Testis (tissue), 2 donors: Measurements from ENCODE around the gene ACACB.

Source experiments
- CTCF ChIP-seq, 3 experiments: fragments of 450-650 bp in 2 of 3; fragments of 200-600 bp in 1 of 3; sonication (generic) in 1 of 3; IDR thresholded peaks; one replicate each; pipeline ENCODE4 v1.5.1; 2016 to 2019; ENCODE audit warnings: antibody characterized with exemption in 3 of 3, mild to moderate bottlenecking in 2 of 3, moderate library complexity in 1 of 3
- POLR2A ChIP-seq: fragments of 450-650 bp; IDR thresholded peaks from one replicate; pipeline ENCODE4 v1.6.1; 2017; ENCODE audit warnings: antibody characterized with exemption, mild to moderate bottlenecking, moderate library complexity

GRCh38 chr12:109137055-109137454 is 20.7 kb downstream of the ACACB start:
- TF ChIP-seq CTCF (IDR thresholded peaks at IDR 0.05) (no peak), POLR2A (no peak)
